T-cell (primary cell): ENCODE measurements around the gene HSPH1. TPM values are rescaled to one million over a fixed set of nuclear protein-coding genes. Genes with fewer than 3 reads are reported as not detected.

ENCODE experiments used
- ATAC-seq, 4 experiments: fragments of 200-7000 bp in 3 of 4; fragments of 150-1000 bp in 1 of 4; cut with Tn5 transposase; replicated peaks in 1 of 4; 1 replicate in 3 of 4; 2 replicates in 1 of 4; pipeline ENCODE4 v1.10.0; 2021; ENCODE audit warnings: moderate library complexity in 3 of 4, mild to moderate bottlenecking in 2 of 4, moderate number of reproducible peaks in 1 of 4
- CTCF ChIA-PET, 2 donors: fragments of 300-600 bp; sonication (Branson Sonifier 250); formaldehyde crosslinking; loops; one replicate each; lab custom pipeline; 2022; ENCODE audit warnings: antibody characterized with exemption in 2 of 2; lab: Charles Lee
- POLR2A ChIA-PET, 2 donors: fragments of 300-600 bp; sonication (Branson Sonifier 250); formaldehyde crosslinking; loops; one replicate each; lab custom pipeline; 2022; ENCODE audit warnings: antibody characterized with exemption in 2 of 2; lab: Charles Lee
- DNase-seq, 35 experiments: peaks; one replicate each; pipeline versions ENCODE4 v3.0.0 to v3.0.0-alpha.2; 2013 to 2023
- H3K27ac ChIP-seq: one replicate; pipeline ENCODE4 v1.5.1; 2013; ENCODE audit warnings: low read length
- H3K27me3 ChIP-seq, 2 experiments: replicated peaks in 1 of 2; 1 replicate in 1 of 2; 2 replicates in 1 of 2; pipeline versions ENCODE4 v1.6.1 to v1.7.0; 2013; ENCODE audit warnings: low read length in 1 of 2, mixed read lengths in 1 of 2; ENCODE audit not compliant: control insufficient read depth in 2 of 2, insufficient read depth in 2 of 2; ENCODE audit errors: extremely low read depth in 1 of 2
- H3K36me3 ChIP-seq, 2 donors: 1 replicate in 1 of 2; 2 replicates in 1 of 2; pipeline versions ENCODE4 v1.6.1 to v1.7.0; 2013; ENCODE audit warnings: low read length in 1 of 2; ENCODE audit not compliant: control insufficient read depth in 2 of 2, insufficient read depth in 1 of 2; ENCODE audit errors: extremely low read depth in 1 of 2
- H3K4me1 ChIP-seq, 2 experiments: 1 replicate in 1 of 2; 2 replicates in 1 of 2; pipeline versions ENCODE4 v1.6.1 to v1.7.0; 2013; ENCODE audit warnings: low read length in 2 of 2, mixed read lengths in 1 of 2; ENCODE audit not compliant: insufficient read depth in 2 of 2, control insufficient read depth in 1 of 2; ENCODE audit errors: extremely low read depth in 1 of 2
- H3K4me3 ChIP-seq, 2 donors: 1 replicate in 1 of 2; 2 replicates in 1 of 2; pipeline versions ENCODE4 v1.5.1 to v1.7.0; 2013; ENCODE audit warnings: mild to moderate bottlenecking in 2 of 2, low read length in 1 of 2, moderate library complexity in 1 of 2; ENCODE audit not compliant: control insufficient read depth in 1 of 2; ENCODE audit errors: extremely low read depth in 1 of 2
- H3K9me3 ChIP-seq: 2 replicates; pipeline ENCODE4 v1.7.0; 2013
- H3K27ac Mint-ChIP-seq, 2 donors: one replicate each; pipeline ENCODE4 v1.8.0; 2020 to 2021; ENCODE audit warnings: mild to moderate bottlenecking in 2 of 2, mixed read lengths in 2 of 2
- H3K27me3 Mint-ChIP-seq, 2 donors: one replicate each; pipeline ENCODE4 v1.8.0; 2021 to 2022; ENCODE audit warnings: mixed read lengths in 2 of 2
- H3K36me3 Mint-ChIP-seq: one replicate; pipeline ENCODE4 v1.8.0; 2021; ENCODE audit warnings: mixed read lengths
- H3K4me1 Mint-ChIP-seq, 3 donors: one replicate each; pipeline ENCODE4 v1.8.0; 2020 to 2022; ENCODE audit warnings: mixed read lengths in 3 of 3, mild to moderate bottlenecking in 1 of 3
- H3K4me3 Mint-ChIP-seq, 3 donors: one replicate each; pipeline ENCODE4 v1.8.0; 2020 to 2022; ENCODE audit warnings: mild to moderate bottlenecking in 3 of 3, mixed read lengths in 3 of 3, moderate library complexity in 3 of 3
- H3K9me3 Mint-ChIP-seq, 3 donors: one replicate each; pipeline ENCODE4 v1.8.0; 2020 to 2022; ENCODE audit warnings: mixed read lengths in 3 of 3
- WGBS: methylation state at CpG from one replicate; pipeline ENCODE4 v1.1.5; 2013; ENCODE audit warnings: missing lambda C conversion rate; ENCODE audit not compliant: insufficient coverage; 5-methylcytosine and 5-hydroxymethylcytosine counted together
- total RNA-seq, 35 experiments: library from RNA in 6 of 35; stranded (reverse) in 6 of 35; fragments of 120-200 nt in 1 of 35; gene quantifications; one replicate each; pipeline versions ENCODE4 v1.2.1 to v1.2.4 and lab custom pipeline; 2013 to 2026

HSPH1 gene
- total RNA-seq, 5 donors from 2014 or later (not counting 1 experiment from before 2014, with no cell fraction given) = 54.5 to 141 (median 72.8) TPM

DNA sequence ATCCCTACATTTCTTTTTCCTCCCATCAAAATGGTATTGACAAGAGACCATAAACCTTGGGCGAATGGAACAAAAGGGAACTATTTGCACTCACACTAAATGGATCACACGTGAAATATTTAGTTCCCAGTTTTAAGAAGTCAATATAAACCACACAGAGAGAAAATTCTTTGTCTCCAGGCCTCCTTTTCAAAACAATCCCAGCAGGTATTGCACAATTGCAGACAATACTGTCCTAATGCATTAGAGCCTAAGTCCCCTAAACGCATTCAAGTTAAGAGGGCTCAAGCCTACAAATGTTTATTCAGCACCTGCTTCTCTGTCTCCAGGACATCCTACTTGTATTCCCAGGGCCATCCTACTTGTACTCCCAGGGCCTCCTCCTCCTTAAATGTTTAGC, 36.8 kb upstream of the HSPH1 start:
- H3K9me3 Mint-ChIP-seq = no peaks in the 10 kb centered on the region
- Histone ChIP-seq H3K4me1 (peaks cover 0 to 15% of the 10 kb centered on the region in 2 experiments), H3K9me3 (no peaks in the 10 kb centered on the region), H3K36me3 (no peaks in the 10 kb centered on the region), H3K27ac (no peak overlapping the region), H3K4me3 (no peak overlapping the region), H3K27me3 (no peaks in the 10 kb centered on the region)
- peaks cover 2% of the 10 kb centered on the region for H3K36me3 Mint-ChIP-seq
- peaks cover 10 to 23% (median 22%) of the 10 kb centered on the region in 3 donors for H3K4me1 Mint-ChIP-seq
- ChIA-PET POLR2A (no interaction called here), CTCF (interaction anchor here in 1 of 2 donors (0.6 kb wide), 1 partner anchor 1342 kb away, joined by 4 read pairs; no protein-coding TSS in a partner anchor)
- 100% methylated on average over 1 of the region's 3 CpGs for WGBS
- ATAC-seq = no peak
- DNase-seq = no peak
- peak overlapping the region in 1 of 3 donors; percentile 87 for H3K4me3 Mint-ChIP-seq
- H3K27ac Mint-ChIP-seq = no peak overlapping the region
- peaks cover 0 to 3% of the 10 kb centered on the region in 2 donors for H3K27me3 Mint-ChIP-seq

DNA sequence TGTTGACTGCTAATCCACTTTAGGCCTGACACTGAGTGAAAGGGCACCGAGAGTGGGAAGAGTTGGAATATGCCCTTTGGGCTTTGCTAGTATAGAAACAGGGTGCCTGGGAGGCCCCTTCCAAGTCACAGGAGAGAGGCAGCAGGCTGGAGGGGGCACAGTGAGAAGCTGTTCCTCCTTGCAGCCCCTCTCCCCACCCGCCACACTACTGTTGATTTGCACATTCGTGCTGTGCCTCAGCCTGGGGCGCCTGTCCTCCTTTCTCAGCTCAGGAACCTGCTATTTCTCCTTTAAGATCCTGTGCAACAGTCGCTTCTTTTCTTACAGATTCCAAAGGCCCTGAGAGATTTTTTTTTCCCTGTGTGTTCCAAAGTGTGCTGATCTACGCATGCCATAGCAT, 35.3 kb upstream of the HSPH1 start:
- POLR2A ChIA-PET = no interaction called here
- no peak overlapping the region for H3K4me3 Mint-ChIP-seq

DNA sequence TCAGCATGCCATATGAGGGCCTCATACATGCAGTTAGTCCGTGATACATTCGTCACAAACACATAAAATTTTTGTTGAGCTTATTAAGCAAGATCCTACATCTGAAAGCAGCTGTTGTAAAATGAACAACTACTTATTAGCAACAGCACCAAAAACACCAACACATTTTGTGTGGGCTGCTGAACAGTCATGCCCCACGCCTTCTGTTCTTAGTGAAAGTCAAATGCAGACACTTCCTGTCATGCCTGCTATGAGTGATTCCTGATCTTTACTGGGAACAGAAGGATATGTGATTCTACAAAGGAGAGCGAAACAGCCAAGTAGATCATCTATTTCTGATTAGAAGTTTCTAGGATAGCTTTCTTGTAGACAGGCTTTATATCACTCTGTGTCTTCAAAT, 33.9 kb upstream of the HSPH1 start:
- ChIA-PET POLR2A (interaction anchor here (0.6 kb wide), 3 partner anchors 22 to 1729 kb away, joined by 3 to 4 read pairs (median 4); no protein-coding TSS in a partner anchor), CTCF (no interaction called here)
- Mint-ChIP-seq H3K36me3 (peaks cover 2% of the 10 kb centered on the region), H3K9me3 (no peaks in the 10 kb centered on the region), H3K27ac (no peak overlapping the region), H3K4me1 (peaks cover 4 to 12% (median 12%) of the 10 kb centered on the region in 3 donors), H3K4me3 (no peak overlapping the region), H3K27me3 (peaks cover 0 to 3% of the 10 kb centered on the region in 2 donors)
- ATAC-seq = no peak
- Histone ChIP-seq H3K27me3 (peaks cover 0 to 2% of the 10 kb centered on the region in 2 experiments), H3K4me3 (no peak overlapping the region), H3K9me3 (no peaks in the 10 kb centered on the region), H3K4me1 (peaks cover 0 to 7% of the 10 kb centered on the region in 2 experiments), H3K27ac (no peak overlapping the region), H3K36me3 (no peaks in the 10 kb centered on the region)
- WGBS = 96% methylated on average over 4 of the region's 4 CpGs
- DNase-seq = no peak

More for the DNA sequence above, 35.3 kb upstream of the HSPH1 start:
- CTCF ChIA-PET = interaction anchor here in 1 of 2 donors (0.7 kb wide), 1 partner anchor 24 kb away, joined by 6 read pairs; no protein-coding TSS in a partner anchor
- Histone ChIP-seq H3K9me3 (no peaks in the 10 kb centered on the region), H3K36me3 (no peaks in the 10 kb centered on the region), H3K4me3 (no peak overlapping the region), H3K27ac (no peak overlapping the region), H3K27me3 (no peaks in the 10 kb centered on the region), H3K4me1 (peaks cover 0 to 15% of the 10 kb centered on the region in 2 experiments)
- peaks cover 0 to 3% of the 10 kb centered on the region in 2 donors for H3K27me3 Mint-ChIP-seq
- H3K9me3 Mint-ChIP-seq = no peaks in the 10 kb centered on the region
- peaks cover 2% of the 10 kb centered on the region for H3K36me3 Mint-ChIP-seq
- no CpG with 5 or more reads among the region's 6 CpGs for WGBS
- no peak for ATAC-seq
- DNase-seq = no peak
- peaks cover 10 to 23% (median 22%) of the 10 kb centered on the region in 3 donors for H3K4me1 Mint-ChIP-seq
- H3K27ac Mint-ChIP-seq = no peak overlapping the region

DNA sequence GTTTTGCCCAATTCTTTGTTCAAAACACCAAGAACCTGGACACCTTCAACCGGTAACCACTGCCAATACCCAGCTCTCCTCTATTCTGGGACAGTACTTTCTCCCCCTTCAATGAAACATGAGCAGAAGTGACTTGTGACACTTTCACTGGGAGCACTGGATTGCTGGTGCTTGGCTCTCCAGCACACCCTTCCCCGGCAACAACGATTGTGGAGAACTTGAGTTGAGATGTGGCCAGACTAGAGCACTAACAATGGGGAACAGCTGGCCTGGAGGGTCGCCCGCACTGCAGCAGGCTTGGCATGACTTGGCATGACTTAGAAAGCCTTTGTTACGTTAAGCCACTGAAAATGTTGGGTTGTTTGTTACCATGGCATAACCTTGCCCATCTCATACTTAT, 30.6 kb upstream of the HSPH1 start:
- peaks cover 0 to 11% of the 10 kb centered on the region in 2 experiments for H3K27me3 ChIP-seq
- WGBS = 100% methylated on average over 2 of the region's 6 CpGs
- no peak overlapping the region for H3K4me3 Mint-ChIP-seq
- no peak for DNase-seq
- H3K4me3 ChIP-seq = no peak overlapping the region
- ChIA-PET CTCF (no interaction called here), POLR2A (no interaction called here)
- no peaks in the 10 kb centered on the region for H3K9me3 Mint-ChIP-seq
- no peaks in the 10 kb centered on the region for H3K9me3 ChIP-seq
- peaks cover 6 to 7% of the 10 kb centered on the region in 2 donors for H3K27me3 Mint-ChIP-seq
- H3K36me3 Mint-ChIP-seq = peaks cover 2% of the 10 kb centered on the region
- no peaks in the 10 kb centered on the region for H3K4me1 ChIP-seq
- no peaks in the 10 kb centered on the region for H3K4me1 Mint-ChIP-seq
- H3K27ac Mint-ChIP-seq = no peak overlapping the region
- no peak overlapping the region for H3K27ac ChIP-seq
- ATAC-seq = no peak
- H3K36me3 ChIP-seq = no peaks in the 10 kb centered on the region

DNA sequence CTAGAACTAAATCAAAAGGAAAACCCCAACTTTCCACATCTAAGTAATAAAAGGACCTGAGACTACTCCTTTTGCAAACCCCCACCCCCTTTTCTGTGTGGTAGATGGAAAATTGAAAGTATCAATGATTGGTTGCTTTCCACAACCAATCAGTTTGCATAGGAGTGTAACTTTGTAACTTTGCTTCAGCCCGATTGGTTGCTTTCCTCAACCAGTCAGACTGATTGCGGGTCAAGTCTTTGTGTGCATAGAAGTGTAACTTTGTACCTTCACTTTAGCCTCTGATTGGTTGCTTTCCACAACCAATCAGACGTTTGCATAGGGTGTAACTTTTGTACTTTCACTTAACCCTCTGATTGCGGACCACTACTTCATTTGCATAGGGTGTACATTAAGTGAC, 30.0 kb upstream of the HSPH1 start:
- no peaks in the 10 kb centered on the region for H3K4me1 ChIP-seq
- CTCF ChIA-PET = no interaction called here
- no peak overlapping the region for H3K4me3 Mint-ChIP-seq
- no peak overlapping the region for H3K27ac Mint-ChIP-seq
- no peaks in the 10 kb centered on the region for H3K36me3 ChIP-seq
- H3K36me3 Mint-ChIP-seq = peaks cover 2% of the 10 kb centered on the region
- POLR2A ChIA-PET = no interaction called here
- H3K27me3 Mint-ChIP-seq = peaks cover 6 to 7% of the 10 kb centered on the region in 2 donors
- H3K27me3 ChIP-seq = peaks cover 0 to 11% of the 10 kb centered on the region in 2 experiments
- no peaks in the 10 kb centered on the region for H3K4me1 Mint-ChIP-seq
- no peak overlapping the region for H3K27ac ChIP-seq
- ATAC-seq (no peak), DNase-seq (no peak)
- no peaks in the 10 kb centered on the region for H3K9me3 ChIP-seq
- no CpG with 5 or more reads among the region's 4 CpGs for WGBS
- no peaks in the 10 kb centered on the region for H3K9me3 Mint-ChIP-seq
- H3K4me3 ChIP-seq = no peak overlapping the region

DNA sequence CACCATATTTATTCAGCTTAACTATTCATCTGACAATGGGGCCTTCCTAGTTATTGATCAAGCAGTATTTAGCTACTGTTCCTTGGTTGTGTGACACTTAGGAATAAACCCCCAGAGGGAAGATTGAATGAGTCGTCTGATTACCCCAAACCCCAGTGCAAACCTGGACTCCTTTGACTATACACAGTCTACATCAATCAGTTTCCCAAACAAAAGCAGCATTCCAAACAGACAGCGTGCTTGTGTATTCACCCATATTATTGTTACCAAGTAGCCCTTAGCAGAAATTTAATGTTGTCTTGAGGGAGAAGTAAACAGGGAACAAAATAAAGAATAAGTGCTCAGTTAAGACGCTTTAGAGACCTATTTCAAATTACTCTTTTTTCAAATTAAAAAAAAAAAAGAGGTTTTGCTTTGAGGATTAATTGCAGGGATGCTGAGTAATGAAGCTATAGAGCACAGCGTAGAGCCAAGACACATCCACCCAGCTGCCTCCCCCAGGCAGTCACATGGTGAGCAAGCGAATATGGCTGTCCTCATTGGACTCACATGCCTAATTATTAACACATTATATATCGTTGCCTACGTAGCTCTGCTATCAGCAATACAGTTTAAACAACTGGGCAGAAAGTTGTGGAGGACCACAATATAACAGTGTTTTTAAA, 23.4 kb upstream of the HSPH1 start:
- H3K36me3 ChIP-seq = no peaks in the 10 kb centered on the region

More for the DNA sequence above, 23.4 kb upstream of the HSPH1 start:
- WGBS = no CpG with 5 or more reads among the region's 7 CpGs
- Mint-ChIP-seq H3K4me3 (no peak overlapping the region), H3K27ac (no peak overlapping the region), H3K27me3 (peaks cover 4 to 6% of the 10 kb centered on the region in 2 donors), H3K9me3 (no peaks in the 10 kb centered on the region), H3K4me1 (no peaks in the 10 kb centered on the region), H3K36me3 (no peaks in the 10 kb centered on the region)
- no peaks in the 10 kb centered on the region for H3K4me1 ChIP-seq
- no peak overlapping the region for H3K27ac ChIP-seq
- CTCF ChIA-PET = no interaction called here
- POLR2A ChIA-PET = no interaction called here
- no peaks in the 10 kb centered on the region for H3K9me3 ChIP-seq
- ATAC-seq (no peak), DNase-seq (no peak)
- no peak overlapping the region for H3K4me3 ChIP-seq
- peaks cover 0 to 8% of the 10 kb centered on the region in 2 experiments for H3K27me3 ChIP-seq
